H9 (cell line): ENCODE results near the gene GPR84. TPM values are rescaled to one million over a fixed set of nuclear protein-coding genes. Genes with fewer than 3 reads are reported as not detected.

Experiments used
- DNase-seq: peaks from one replicate; pipeline ENCODE4 v3.0.0-alpha.2; 2017
- H2AFZ ChIP-seq: one replicate; pipeline ENCODE4 v1.6.1; 2013; ENCODE audit warnings: mild to moderate bottlenecking, low read length, control low read depth, moderate library complexity
- H2AK5ac ChIP-seq: 2 replicates; pipeline ENCODE4 v1.6.1; 2013; ENCODE audit warnings: low read length, control low read depth, mixed read lengths; ENCODE audit not compliant: insufficient read length
- H2BK120ac ChIP-seq: one replicate; pipeline ENCODE4 v1.6.1; 2013; ENCODE audit warnings: low read depth, mild to moderate bottlenecking, low read length, control low read depth, inconsistent platforms; ENCODE audit not compliant: poor library complexity, severe bottlenecking
- H2BK12ac ChIP-seq: 2 replicates; pipeline ENCODE4 v1.6.1; 2013; ENCODE audit warnings: low read length, control low read depth, mixed read lengths, low read depth; ENCODE audit not compliant: insufficient read length
- H2BK15ac ChIP-seq: 2 replicates; pipeline ENCODE4 v1.6.1; 2013; ENCODE audit warnings: low read depth, low read length, control low read depth
- H2BK20ac ChIP-seq: one replicate; pipeline ENCODE4 v1.6.1; 2013; ENCODE audit warnings: low read depth, mild to moderate bottlenecking, low read length, control low read depth, inconsistent platforms; ENCODE audit not compliant: poor library complexity, severe bottlenecking
- H2BK5ac ChIP-seq: 2 replicates; pipeline ENCODE4 v1.6.1; 2013; ENCODE audit warnings: low read length, control low read depth, mixed read lengths; ENCODE audit not compliant: insufficient read length
- H3K14ac ChIP-seq: 2 replicates; pipeline ENCODE4 v1.6.1; 2013; ENCODE audit warnings: low read length, control low read depth; ENCODE audit not compliant: insufficient read depth
- H3K18ac ChIP-seq: 2 replicates; pipeline ENCODE4 v1.6.1; 2013; ENCODE audit warnings: low read depth, mild to moderate bottlenecking, mixed read lengths, low read length, control low read depth; ENCODE audit not compliant: insufficient read length
- H3K23ac ChIP-seq: 2 replicates; pipeline ENCODE4 v1.6.1; 2013; ENCODE audit warnings: low read length, control low read depth, mixed read lengths, low read depth; ENCODE audit not compliant: insufficient read length
- H3K23me2 ChIP-seq: 2 replicates; pipeline ENCODE4 v1.6.1; 2013; ENCODE audit warnings: low read depth, mild to moderate bottlenecking, mixed read lengths, low read length, control low read depth; ENCODE audit not compliant: insufficient read length, poor library complexity, severe bottlenecking
- H3K27ac ChIP-seq: 2 replicates; pipeline ENCODE4 v1.5.1; 2013; ENCODE audit warnings: low read length, control low read depth, mixed read lengths, low read depth; ENCODE audit not compliant: insufficient read length
- H3K27me3 ChIP-seq: 2 replicates; pipeline ENCODE4 v1.6.1; 2013; ENCODE audit warnings: low read length, control low read depth, inconsistent platforms; ENCODE audit not compliant: insufficient read depth
- H3K4ac ChIP-seq: 2 replicates; pipeline ENCODE4 v1.6.1; 2013; ENCODE audit warnings: low read depth, mild to moderate bottlenecking, control low read depth, inconsistent platforms, low read length, moderate library complexity
- H3K4me1 ChIP-seq: 2 replicates; pipeline ENCODE4 v1.6.1; 2013; ENCODE audit warnings: low read length, control low read depth, inconsistent platforms; ENCODE audit not compliant: insufficient read depth
- H3K4me2 ChIP-seq: 2 replicates; pipeline ENCODE4 v1.6.1; 2013; ENCODE audit warnings: low read length, control low read depth, mixed read lengths; ENCODE audit not compliant: insufficient read length, insufficient read depth
- H3K56ac ChIP-seq: 2 replicates; pipeline ENCODE4 v1.6.1; 2013; ENCODE audit warnings: low read depth, mild to moderate bottlenecking, mixed read lengths, low read length, control low read depth; ENCODE audit not compliant: insufficient read length
- H3K79me1 ChIP-seq: 2 replicates; pipeline ENCODE4 v1.6.1; 2013; ENCODE audit warnings: low read depth, mild to moderate bottlenecking, moderate library complexity, low read length, control low read depth, inconsistent platforms; ENCODE audit not compliant: insufficient read depth, poor library complexity, severe bottlenecking
- H3K79me2 ChIP-seq: 2 replicates; pipeline ENCODE4 v1.6.1; 2013; ENCODE audit warnings: low read length, control low read depth, inconsistent platforms; ENCODE audit not compliant: insufficient read depth
- H3K9ac ChIP-seq: 2 replicates; pipeline ENCODE4 v1.6.1; 2013; ENCODE audit warnings: low read length, control low read depth, mixed read lengths; ENCODE audit not compliant: insufficient read length; ENCODE audit errors: extremely low read depth
- H3K9me3 ChIP-seq: one replicate; pipeline ENCODE4 v1.6.1; 2013; ENCODE audit warnings: low read depth, low read length, inconsistent platforms; ENCODE audit not compliant: control insufficient read depth
- H3T11ph ChIP-seq: one replicate; pipeline ENCODE4 v1.6.1; 2013; ENCODE audit warnings: mild to moderate bottlenecking, low read length, control low read depth, inconsistent platforms
- H4K20me1 ChIP-seq: one replicate; pipeline ENCODE4 v1.6.1; 2013; ENCODE audit not compliant: control insufficient read depth, insufficient read length, insufficient read depth
- H4K5ac ChIP-seq: 2 replicates; pipeline ENCODE4 v1.6.1; 2013; ENCODE audit warnings: low read depth, mild to moderate bottlenecking, mixed read lengths, low read length, control low read depth; ENCODE audit not compliant: insufficient read length
- H4K8ac ChIP-seq: replicated peaks from 2 replicates; pipeline ENCODE4 v1.6.1; 2013; ENCODE audit warnings: low read length, control low read depth, mixed read lengths, low read depth; ENCODE audit not compliant: insufficient read length
- H4K91ac ChIP-seq: 2 replicates; pipeline ENCODE4 v1.6.1; 2013; ENCODE audit warnings: low read depth, mild to moderate bottlenecking, moderate library complexity, mixed read lengths, low read length, control low read depth; ENCODE audit not compliant: insufficient read length
- H3K27ac Mint-ChIP-seq, 3 experiments: 2 replicates in 2 of 3; 3 replicates in 1 of 3; pipeline ENCODE4 v1.8.0; 2020 to 2021; ENCODE audit warnings: mixed read lengths in 3 of 3, mild to moderate bottlenecking in 1 of 3, moderate library complexity in 1 of 3
- H3K27me3 Mint-ChIP-seq: 2 replicates; pipeline ENCODE4 v1.8.0; 2021; ENCODE audit warnings: low read depth, mild to moderate bottlenecking, moderate library complexity, mixed read lengths
- H3K36me3 Mint-ChIP-seq, 3 experiments: 2 replicates in 2 of 3; 3 replicates in 1 of 3; pipeline ENCODE4 v1.8.0; 2020 to 2021; ENCODE audit warnings: low read depth in 3 of 3, mixed read lengths in 3 of 3; ENCODE audit not compliant: insufficient read depth in 1 of 3
- H3K4me1 Mint-ChIP-seq, 2 experiments: 2 replicates each; pipeline ENCODE4 v1.8.0; 2020; ENCODE audit warnings: mixed read lengths in 2 of 2
- H3K4me3 Mint-ChIP-seq, 2 experiments: 2 replicates in 1 of 2; 3 replicates in 1 of 2; pipeline ENCODE4 v1.8.0; 2020 to 2021; ENCODE audit warnings: mild to moderate bottlenecking in 2 of 2, mixed read lengths in 2 of 2, moderate library complexity in 1 of 2
- H3K9me3 Mint-ChIP-seq, 2 experiments: 2 replicates in 1 of 2; 3 replicates in 1 of 2; pipeline ENCODE4 v1.8.0; 2020; ENCODE audit warnings: mild to moderate bottlenecking in 2 of 2, mixed read lengths in 2 of 2, moderate library complexity in 1 of 2
- WGBS: extraction: QIAGEN DNeasy Blood & Tissue Kit; methylation state at CpG from one replicate; pipeline ENCODE4 v1.1.7; 2013; ENCODE audit warnings: missing lambda C conversion rate, low lambda C conversion rate, mixed read lengths; ENCODE audit not compliant: insufficient read length; ENCODE audit errors: extremely low coverage; 5-methylcytosine and 5-hydroxymethylcytosine counted together
- total RNA-seq: library from RNA; stranded (reverse); gene quantifications from 2 replicates; pipeline ENCODE4 v1.2.1, GENCODE V29; 2021
- TF ChIP-seq, protein P1 (sequence below): fragments of 200-600 bp; sonication (generic); conservative IDR thresholded peaks from 3 replicates; pipeline ENCODE4 v1.8.0; 2021; ENCODE audit warnings: antibody characterized with exemption, mild to moderate bottlenecking

Gene GPR84
- total RNA-seq, 1 experiment from 2014 or later, result not detected

DNA sequence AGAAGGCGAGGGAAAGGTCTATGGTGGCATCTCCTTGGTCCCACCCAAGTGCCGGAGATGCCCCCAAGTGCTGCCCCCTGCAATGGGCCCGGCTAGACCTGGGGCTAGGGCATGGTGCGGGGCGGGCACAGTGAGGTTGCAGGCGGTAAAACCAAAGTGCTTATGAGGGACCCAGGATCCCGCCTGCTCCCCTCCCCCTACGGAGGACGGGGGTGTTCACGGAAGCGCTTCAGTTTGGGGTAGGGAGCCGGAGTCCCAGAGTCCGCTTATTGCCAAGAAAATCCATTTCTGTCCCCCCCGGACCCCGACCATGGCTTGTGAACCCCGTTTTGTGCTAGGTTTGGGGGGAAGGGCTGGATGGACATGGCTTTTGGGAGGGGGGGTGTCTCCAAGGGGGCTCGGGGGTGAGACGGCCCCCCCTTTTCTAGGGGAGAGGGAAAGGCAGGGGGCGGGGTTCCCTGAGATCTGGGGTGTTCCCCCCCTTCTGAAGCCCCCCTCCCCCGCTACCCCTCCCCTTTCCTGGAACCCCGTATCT, 5.4 kb upstream of the GPR84 start:
- Histone ChIP-seq H3K27ac (no peak overlapping the region), H4K91ac (no peak overlapping the region), H3K9ac (no peak overlapping the region), H3K4me1 (no peaks in the 10 kb centered on the region), H3K23me2 (peaks cover 12% of the 10 kb centered on the region), H3K18ac (no peak overlapping the region), H3K23ac (no peak overlapping the region), H2BK12ac (no peak overlapping the region), H3K79me2 (no peaks in the 10 kb centered on the region), H3K56ac (no peak overlapping the region), H2AK5ac (no peak overlapping the region), H3K4ac (no peak overlapping the region), H3K27me3 (peaks cover 2% of the 10 kb centered on the region; the same call in 1 of the 2 replicates), H3K79me1 (no peaks in the 10 kb centered on the region), H2AFZ (no peak overlapping the region), H4K5ac (no peak overlapping the region), H2BK15ac (no peak overlapping the region), H3K14ac (no peak overlapping the region), H2BK20ac (no peak overlapping the region), H3T11ph (no peak overlapping the region), H4K20me1 (no peaks in the 10 kb centered on the region), H3K4me2 (peak overlapping the region; percentile 82), H2BK120ac (no peak overlapping the region), H2BK5ac (no peak overlapping the region), H4K8ac (no peak overlapping the region), H3K9me3 (no peaks in the 10 kb centered on the region)
- no CpG with 5 or more reads among the region's 21 CpGs for WGBS
- Mint-ChIP-seq H3K27ac (peak overlapping the region in 1 of 3 experiments; percentile 34; a peak in 1 of 7 replicates), H3K36me3 (peaks cover 4 to 25% (median 14%) of the 10 kb centered on the region in 3 experiments; a peak in 6 of 7 replicates), H3K4me1 (peaks cover 23 to 24% of the 10 kb centered on the region in 2 experiments), H3K4me3 (peak overlapping the region; percentile 36 to 62; a peak in 4 of 5 replicates), H3K27me3 (peaks cover 39% of the 10 kb centered on the region), H3K9me3 (no peaks in the 10 kb centered on the region)
- DNase-seq, result peak; percentile 51
- TF ChIP-seq, protein P1, sequence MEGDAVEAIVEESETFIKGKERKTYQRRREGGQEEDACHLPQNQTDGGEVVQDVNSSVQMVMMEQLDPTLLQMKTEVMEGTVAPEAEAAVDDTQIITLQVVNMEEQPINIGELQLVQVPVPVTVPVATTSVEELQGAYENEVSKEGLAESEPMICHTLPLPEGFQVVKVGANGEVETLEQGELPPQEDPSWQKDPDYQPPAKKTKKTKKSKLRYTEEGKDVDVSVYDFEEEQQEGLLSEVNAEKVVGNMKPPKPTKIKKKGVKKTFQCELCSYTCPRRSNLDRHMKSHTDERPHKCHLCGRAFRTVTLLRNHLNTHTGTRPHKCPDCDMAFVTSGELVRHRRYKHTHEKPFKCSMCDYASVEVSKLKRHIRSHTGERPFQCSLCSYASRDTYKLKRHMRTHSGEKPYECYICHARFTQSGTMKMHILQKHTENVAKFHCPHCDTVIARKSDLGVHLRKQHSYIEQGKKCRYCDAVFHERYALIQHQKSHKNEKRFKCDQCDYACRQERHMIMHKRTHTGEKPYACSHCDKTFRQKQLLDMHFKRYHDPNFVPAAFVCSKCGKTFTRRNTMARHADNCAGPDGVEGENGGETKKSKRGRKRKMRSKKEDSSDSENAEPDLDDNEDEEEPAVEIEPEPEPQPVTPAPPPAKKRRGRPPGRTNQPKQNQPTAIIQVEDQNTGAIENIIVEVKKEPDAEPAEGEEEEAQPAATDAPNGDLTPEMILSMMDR, result no peak
